Skin of body (tissue), 2 donors: ENCODE results near the gene PADI1. TPM values are rescaled to one million over a fixed set of nuclear protein-coding genes. Genes with fewer than 3 reads are reported as not detected.

Experiments used
- small RNA-seq: library from RNA; depleted of rRNA; stranded (forward); fragments of <200 nt; gene quantifications from one replicate; pipeline ENCODE3, GENCODE V24; 2014; ENCODE audit warnings: low replicate concordance
- total RNA-seq: library from RNA; depleted of rRNA; stranded (reverse); fragments of >200 nt; gene quantifications from one replicate; pipeline ENCODE4 v1.2.3, GENCODE V29; 2014

PADI1 gene
- total RNA-seq, 1 donor from 2014 or later = 11.7 TPM

Small RNA genes lying within 50 kb of the gene (small RNA-seq; reads per million reads assigned to genes)
- not detected for gene MIR3972

Other genes with a start within 250 kb of the PADI1 start
- gene MFAP2, start 224.5 kb upstream of the PADI1 start, total RNA-seq = 38.3 TPM
- 11.6 TPM for gene ATP13A2, start 193.2 kb upstream of the PADI1 start, total RNA-seq
- 62.9 TPM for gene SDHB, start 151.1 kb upstream of the PADI1 start, total RNA-seq
- gene PADI2, start 85.7 kb upstream of the PADI1 start, total RNA-seq = 11.8 TPM
- gene PADI3, start 44.0 kb downstream of the PADI1 start, total RNA-seq = 15.8 TPM
- gene PADI4, start 103.1 kb downstream of the PADI1 start, total RNA-seq = 10.4 TPM
- gene PADI6, start 167.1 kb downstream of the PADI1 start, total RNA-seq = not detected
- 38.5 TPM for gene RCC2, start 234.5 kb downstream of the PADI1 start, total RNA-seq